K562 (cell line): ENCODE data around the gene NR0B2. TPM values are rescaled to one million over a fixed set of nuclear protein-coding genes. Genes with fewer than 3 reads are reported as not detected.
A peak's percentile ranks its signal among the peaks of the same experiment; 100 is the strongest.

Experiments
- ASH1L ChIP-seq: fragments of 450-650 bp; IDR thresholded peaks from 2 replicates; pipeline ENCODE4 v1.6.1; 2018; ENCODE audit warnings: borderline replicate concordance, mild to moderate bottlenecking, low read depth; ENCODE audit not compliant: partially characterized antibody
- DNMT1 ChIP-seq: fragments of 450-650 bp; IDR thresholded peaks from 2 replicates; pipeline ENCODE4 v1.6.1; 2016; ENCODE audit warnings: antibody characterized with exemption, mild to moderate bottlenecking
- EGR1 ChIP-seq: fragments of 450-650 bp; conservative IDR thresholded peaks from 2 replicates; pipeline ENCODE4 v1.6.1; 2017; ENCODE audit warnings: mild to moderate bottlenecking
- ETV5 ChIP-seq: sonication (generic); formaldehyde crosslinking; IDR thresholded peaks from 2 replicates; pipeline ENCODE4 v1.4.0; 2020; ENCODE audit warnings: low read depth, mild to moderate bottlenecking, missing genetic modification reagents
- HLTF ChIP-seq: fragments of 450-650 bp; IDR thresholded peaks from 2 replicates; pipeline ENCODE4 v1.6.1; 2016
- HMGXB4 ChIP-seq: sonication (generic); formaldehyde crosslinking; IDR thresholded peaks from 2 replicates; pipeline ENCODE4 v1.8.1; 2023; ENCODE audit warnings: mild to moderate bottlenecking, missing genetic modification reagents
- HNRNPH1 ChIP-seq: fragments of 200-400 bp; formaldehyde crosslinking; optimal IDR thresholded peaks from 2 replicates; pipeline ENCODE3; 2017; ENCODE audit warnings: low read depth, mild to moderate bottlenecking, low read length, moderate library complexity
- PHF8 ChIP-seq: fragments of 200-600 bp; sonication (generic); IDR thresholded peaks from 2 replicates; pipeline ENCODE4 v1.6.1; 2012; ENCODE audit warnings: mixed run types, mild to moderate bottlenecking, inconsistent platforms, low read length, moderate library complexity, borderline replicate concordance
- TCF7 ChIP-seq: sonication (generic); IDR thresholded peaks from 2 replicates; pipeline ENCODE4 v1.6.1; 2016; ENCODE audit warnings: antibody characterized with exemption, borderline replicate concordance
- TEAD2 ChIP-seq: fragments of 450-650 bp; IDR thresholded peaks from 2 replicates; pipeline ENCODE4 v1.6.1; 2016; ENCODE audit warnings: missing genetic modification characterization, control low read depth, missing compliant biosample characterization
- ZKSCAN8 ChIP-seq: fragments of 200-800 bp; sonication (Bioruptor generic); IDR thresholded peaks from 2 replicates; pipeline ENCODE4 v1.6.1; 2016; ENCODE audit warnings: missing genetic modification characterization, missing compliant biosample characterization
- ZNF347 ChIP-seq: fragments of 450-650 bp; formaldehyde crosslinking; IDR thresholded peaks from 2 replicates; pipeline ENCODE4 v1.4.0; 2020; ENCODE audit warnings: low read depth, mild to moderate bottlenecking, moderate library complexity
- ZNF668 ChIP-seq: fragments of 250-450 bp; sonication (Bioruptor Pico); IDR thresholded peaks from 2 replicates; pipeline ENCODE4 v1.8.0; 2022; ENCODE audit warnings: mild to moderate bottlenecking, inconsistent platforms
- ZNF778 ChIP-seq: fragments of 450-650 bp; formaldehyde crosslinking; IDR thresholded peaks from 2 replicates; pipeline ENCODE4 v1.4.0; 2020; ENCODE audit warnings: mild to moderate bottlenecking, moderate library complexity
- polyA plus RNA-seq, 8 experiments: library from polyadenylated mRNA; depleted of rRNA in 4 of 8; stranded (reverse) in 5 of 8; unstranded in 3 of 8; fragments of >200 nt; fragmentation: Nextera tagmentation in 2 of 8; fragmentation: Illumina TruSeq in 1 of 8; extraction: Ambion mirVana in 2 of 8; extraction: Trizol in 1 of 8; gene quantifications; 2 replicates each; pipeline versions ENCODE4 v1.2.1 to v1.2.3, GENCODE V29; 2011 to 2014; ENCODE audit warnings: inconsistent platforms in 1 of 8, missing spikeins in 1 of 8
- total RNA-seq, 7 experiments: library from RNA; depleted of rRNA in 6 of 7; stranded (reverse); fragments of >200 nt in 6 of 7; fragmentation: Illumina TruSeq in 2 of 7; extraction: Trizol in 2 of 7; gene quantifications; 2 replicates each; pipeline versions ENCODE4 v1.2.1 to v1.2.3, GENCODE V29; 2011 to 2021; ENCODE audit warnings: low replicate concordance in 1 of 7
- TF ChIP-seq, protein P1 (sequence below): fragments of 150-350 bp; conservative IDR thresholded peaks from 2 replicates; pipeline ENCODE4 v1.6.1; 2014; ENCODE audit warnings: low read length
- TF ChIP-seq, protein P2 (sequence below): fragments of 200-800 bp; sonication (Bioruptor generic); IDR thresholded peaks from 2 replicates; pipeline ENCODE4 v1.6.1; 2016; ENCODE audit warnings: missing genetic modification characterization, missing compliant biosample characterization

NR0B2 gene
- total and polyA plus RNA-seq, 9 of the 15 experiments (the other 6 are each of a cell fraction or from before 2014, with no cell fraction given), result not detected

GRCh38 chr1:26864610-26865480, 48.9 kb downstream of the NR0B2 start (continued):
- no peak for TF ChIP-seq ZNF778 (CRISPR knock-in tag)
- TF ChIP-seq HLTF, result peak; percentile 53; the same call in 1 of the 2 replicates
- peak; percentile 73 for TF ChIP-seq ETV5 (CRISPR knock-in tag)
- TF ChIP-seq DNMT1, result no peak
- TF ChIP-seq, protein P1, sequence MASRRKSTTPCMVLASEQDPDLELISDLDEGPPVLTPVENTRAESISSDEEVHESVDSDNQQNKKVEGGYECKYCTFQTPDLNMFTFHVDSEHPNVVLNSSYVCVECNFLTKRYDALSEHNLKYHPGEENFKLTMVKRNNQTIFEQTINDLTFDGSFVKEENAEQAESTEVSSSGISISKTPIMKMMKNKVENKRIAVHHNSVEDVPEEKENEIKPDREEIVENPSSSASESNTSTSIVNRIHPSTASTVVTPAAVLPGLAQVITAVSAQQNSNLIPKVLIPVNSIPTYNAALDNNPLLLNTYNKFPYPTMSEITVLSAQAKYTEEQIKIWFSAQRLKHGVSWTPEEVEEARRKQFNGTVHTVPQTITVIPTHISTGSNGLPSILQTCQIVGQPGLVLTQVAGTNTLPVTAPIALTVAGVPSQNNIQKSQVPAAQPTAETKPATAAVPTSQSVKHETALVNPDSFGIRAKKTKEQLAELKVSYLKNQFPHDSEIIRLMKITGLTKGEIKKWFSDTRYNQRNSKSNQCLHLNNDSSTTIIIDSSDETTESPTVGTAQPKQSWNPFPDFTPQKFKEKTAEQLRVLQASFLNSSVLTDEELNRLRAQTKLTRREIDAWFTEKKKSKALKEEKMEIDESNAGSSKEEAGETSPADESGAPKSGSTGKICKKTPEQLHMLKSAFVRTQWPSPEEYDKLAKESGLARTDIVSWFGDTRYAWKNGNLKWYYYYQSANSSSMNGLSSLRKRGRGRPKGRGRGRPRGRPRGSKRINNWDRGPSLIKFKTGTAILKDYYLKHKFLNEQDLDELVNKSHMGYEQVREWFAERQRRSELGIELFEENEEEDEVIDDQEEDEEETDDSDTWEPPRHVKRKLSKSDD, result no peak
- TF ChIP-seq, protein P2, sequence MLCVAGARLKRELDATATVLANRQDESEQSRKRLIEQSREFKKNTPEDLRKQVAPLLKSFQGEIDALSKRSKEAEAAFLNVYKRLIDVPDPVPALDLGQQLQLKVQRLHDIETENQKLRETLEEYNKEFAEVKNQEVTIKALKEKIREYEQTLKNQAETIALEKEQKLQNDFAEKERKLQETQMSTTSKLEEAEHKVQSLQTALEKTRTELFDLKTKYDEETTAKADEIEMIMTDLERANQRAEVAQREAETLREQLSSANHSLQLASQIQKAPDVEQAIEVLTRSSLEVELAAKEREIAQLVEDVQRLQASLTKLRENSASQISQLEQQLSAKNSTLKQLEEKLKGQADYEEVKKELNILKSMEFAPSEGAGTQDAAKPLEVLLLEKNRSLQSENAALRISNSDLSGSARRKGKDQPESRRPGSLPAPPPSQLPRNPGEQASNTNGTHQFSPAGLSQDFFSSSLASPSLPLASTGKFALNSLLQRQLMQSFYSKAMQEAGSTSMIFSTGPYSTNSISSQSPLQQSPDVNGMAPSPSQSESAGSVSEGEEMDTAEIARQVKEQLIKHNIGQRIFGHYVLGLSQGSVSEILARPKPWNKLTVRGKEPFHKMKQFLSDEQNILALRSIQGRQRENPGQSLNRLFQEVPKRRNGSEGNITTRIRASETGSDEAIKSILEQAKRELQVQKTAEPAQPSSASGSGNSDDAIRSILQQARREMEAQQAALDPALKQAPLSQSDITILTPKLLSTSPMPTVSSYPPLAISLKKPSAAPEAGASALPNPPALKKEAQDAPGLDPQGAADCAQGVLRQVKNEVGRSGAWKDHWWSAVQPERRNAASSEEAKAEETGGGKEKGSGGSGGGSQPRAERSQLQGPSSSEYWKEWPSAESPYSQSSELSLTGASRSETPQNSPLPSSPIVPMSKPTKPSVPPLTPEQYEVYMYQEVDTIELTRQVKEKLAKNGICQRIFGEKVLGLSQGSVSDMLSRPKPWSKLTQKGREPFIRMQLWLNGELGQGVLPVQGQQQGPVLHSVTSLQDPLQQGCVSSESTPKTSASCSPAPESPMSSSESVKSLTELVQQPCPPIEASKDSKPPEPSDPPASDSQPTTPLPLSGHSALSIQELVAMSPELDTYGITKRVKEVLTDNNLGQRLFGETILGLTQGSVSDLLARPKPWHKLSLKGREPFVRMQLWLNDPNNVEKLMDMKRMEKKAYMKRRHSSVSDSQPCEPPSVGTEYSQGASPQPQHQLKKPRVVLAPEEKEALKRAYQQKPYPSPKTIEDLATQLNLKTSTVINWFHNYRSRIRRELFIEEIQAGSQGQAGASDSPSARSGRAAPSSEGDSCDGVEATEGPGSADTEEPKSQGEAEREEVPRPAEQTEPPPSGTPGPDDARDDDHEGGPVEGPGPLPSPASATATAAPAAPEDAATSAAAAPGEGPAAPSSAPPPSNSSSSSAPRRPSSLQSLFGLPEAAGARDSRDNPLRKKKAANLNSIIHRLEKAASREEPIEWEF (CRISPR knock-in tag), result no peak
- TF ChIP-seq HNRNPH1, result no peak
- TF ChIP-seq TEAD2, result no peak
- no peak for TF ChIP-seq ZKSCAN8 (CRISPR knock-in tag)
- TF ChIP-seq TCF7, result no peak
- TF ChIP-seq HMGXB4 (CRISPR knock-in tag), result no peak
- TF ChIP-seq ASH1L, result peak; percentile 88
- TF ChIP-seq PHF8, result peak; percentile 88; the same call in 1 of the 2 replicates
- peak; percentile 85 for TF ChIP-seq EGR1
- TF ChIP-seq ZNF668 (CRISPR knock-in tag), result no peak
- TF ChIP-seq ZNF347 (CRISPR knock-in tag), result no peak
